Fibroblast of mammary gland (primary cell): ENCODE results near the gene OR8B3.
"Not testable (repeated sequence)": the region's sequence is repeated elsewhere in the genome, so short reads cannot be mapped to it uniquely, and the experiment has no call there.

Source experiments
- DNase-seq: peaks from one replicate; pipeline ENCODE4 v3.0.0-alpha.2; 2010; ENCODE audit warnings: low read depth
- H3K4me3 ChIP-seq: 2 replicates; pipeline ENCODE4 v1.5.1; 2011; ENCODE audit warnings: low read depth, mild to moderate bottlenecking, low read length, moderate library complexity; ENCODE audit not compliant: control insufficient read depth
- TF ChIP-seq, protein P1 (sequence below): conservative IDR thresholded peaks from 2 replicates; pipeline ENCODE4 v1.5.1; 2011; ENCODE audit warnings: low read depth, low read length, inconsistent platforms; ENCODE audit not compliant: control insufficient read depth, insufficient read depth

The OR8B3 gene

DNA sequence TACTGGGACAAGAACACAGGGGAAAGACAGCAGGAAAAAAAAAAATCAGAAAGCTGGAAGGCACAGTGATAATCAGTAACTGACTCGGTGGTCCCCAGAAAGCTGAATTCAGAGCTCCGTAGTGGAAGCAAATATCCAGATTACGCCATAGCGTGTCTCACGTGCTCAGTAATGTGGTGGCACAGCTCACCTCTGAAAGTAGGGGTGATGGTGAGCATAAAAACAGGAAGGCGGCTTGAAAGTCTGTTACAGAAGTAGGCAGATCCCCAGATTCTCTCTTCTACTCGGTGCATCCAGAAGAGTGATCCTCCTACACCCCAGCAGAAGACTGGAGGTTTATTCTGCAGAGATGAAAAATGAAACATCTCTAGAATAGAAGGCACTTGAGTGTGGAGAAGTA is 11.1 kb upstream of the OR8B3 start:
- no peak overlapping the region for H3K4me3 ChIP-seq
- TF ChIP-seq, protein P1, sequence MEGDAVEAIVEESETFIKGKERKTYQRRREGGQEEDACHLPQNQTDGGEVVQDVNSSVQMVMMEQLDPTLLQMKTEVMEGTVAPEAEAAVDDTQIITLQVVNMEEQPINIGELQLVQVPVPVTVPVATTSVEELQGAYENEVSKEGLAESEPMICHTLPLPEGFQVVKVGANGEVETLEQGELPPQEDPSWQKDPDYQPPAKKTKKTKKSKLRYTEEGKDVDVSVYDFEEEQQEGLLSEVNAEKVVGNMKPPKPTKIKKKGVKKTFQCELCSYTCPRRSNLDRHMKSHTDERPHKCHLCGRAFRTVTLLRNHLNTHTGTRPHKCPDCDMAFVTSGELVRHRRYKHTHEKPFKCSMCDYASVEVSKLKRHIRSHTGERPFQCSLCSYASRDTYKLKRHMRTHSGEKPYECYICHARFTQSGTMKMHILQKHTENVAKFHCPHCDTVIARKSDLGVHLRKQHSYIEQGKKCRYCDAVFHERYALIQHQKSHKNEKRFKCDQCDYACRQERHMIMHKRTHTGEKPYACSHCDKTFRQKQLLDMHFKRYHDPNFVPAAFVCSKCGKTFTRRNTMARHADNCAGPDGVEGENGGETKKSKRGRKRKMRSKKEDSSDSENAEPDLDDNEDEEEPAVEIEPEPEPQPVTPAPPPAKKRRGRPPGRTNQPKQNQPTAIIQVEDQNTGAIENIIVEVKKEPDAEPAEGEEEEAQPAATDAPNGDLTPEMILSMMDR: no peak
- DNase-seq: no peak

DNA sequence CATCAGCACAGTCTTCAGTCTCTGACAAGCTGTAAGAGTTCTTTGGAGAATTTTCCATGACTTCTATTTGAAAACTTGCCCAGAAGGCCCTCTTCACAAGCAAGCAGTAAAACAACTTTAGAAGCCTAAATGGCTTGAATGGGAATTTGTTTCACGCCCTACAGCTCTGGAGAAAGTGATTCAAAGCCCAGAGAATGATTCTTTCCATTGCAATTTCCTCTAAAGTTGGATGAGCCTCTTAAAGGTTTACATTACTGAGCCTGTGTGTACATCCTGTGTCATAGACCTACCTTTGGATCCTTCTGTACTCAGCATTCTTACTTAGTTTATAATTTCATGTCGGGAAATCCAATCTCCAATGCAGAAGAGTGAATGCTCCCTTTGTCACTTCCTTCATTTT is 6.8 kb upstream of the OR8B3 start:
- TF ChIP-seq, protein P1: no peak
- H3K4me3 ChIP-seq: no peak overlapping the region
- DNase-seq: no peak

DNA sequence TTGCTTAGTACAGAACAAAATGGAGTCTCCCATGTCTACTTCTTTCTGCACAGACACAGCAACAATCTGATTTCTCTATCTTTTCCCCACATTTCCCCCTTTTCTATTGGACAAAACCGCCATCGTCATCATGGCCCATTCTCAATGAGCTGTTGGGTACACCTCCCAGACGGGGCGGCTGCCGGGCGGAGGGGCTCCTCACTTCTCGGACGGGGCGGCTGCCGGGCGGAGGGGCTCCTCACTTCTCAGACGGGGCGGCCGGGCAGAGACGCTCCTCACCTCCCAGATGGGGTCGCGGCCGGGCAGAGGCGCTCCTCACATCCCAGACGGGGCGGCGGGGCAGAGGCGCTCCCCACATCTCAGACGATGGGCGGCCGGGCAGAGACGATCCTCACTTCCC is 4.4 kb upstream of the OR8B3 start:
- not testable (repeated sequence) for DNase-seq, H3K4me3 ChIP-seq

DNA sequence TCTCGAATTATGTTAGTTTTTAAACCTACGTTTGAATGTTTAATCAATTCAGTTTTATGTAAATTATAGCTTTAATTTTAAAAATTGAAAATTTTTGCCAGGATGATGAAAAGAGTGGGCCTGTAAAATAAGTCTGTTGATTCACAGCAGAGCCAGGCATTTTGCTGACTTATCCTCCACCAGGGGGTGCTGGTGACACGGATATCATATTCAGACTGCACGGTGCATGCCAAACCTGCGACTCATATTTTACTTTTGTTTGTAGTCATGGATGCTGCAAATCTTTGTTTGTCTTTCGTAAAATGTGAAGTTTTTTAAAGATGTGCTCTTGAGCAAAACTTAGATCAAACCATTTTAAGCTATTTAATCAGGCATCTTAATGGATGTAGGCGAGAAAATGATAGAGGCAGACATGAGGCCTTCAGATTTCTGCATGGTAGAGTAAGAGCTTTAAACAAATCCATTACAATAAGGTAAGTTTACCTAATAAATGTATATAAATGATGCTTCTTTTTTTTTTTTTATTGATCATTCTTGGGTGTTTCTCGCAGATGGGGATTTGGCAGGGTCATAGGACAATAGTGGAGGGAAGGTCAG is 3.6 kb upstream of the OR8B3 start:
- peak; percentile 86 for DNase-seq
- no peak overlapping the region for H3K4me3 ChIP-seq
- TF ChIP-seq, protein P1: peak; percentile 85

DNA sequence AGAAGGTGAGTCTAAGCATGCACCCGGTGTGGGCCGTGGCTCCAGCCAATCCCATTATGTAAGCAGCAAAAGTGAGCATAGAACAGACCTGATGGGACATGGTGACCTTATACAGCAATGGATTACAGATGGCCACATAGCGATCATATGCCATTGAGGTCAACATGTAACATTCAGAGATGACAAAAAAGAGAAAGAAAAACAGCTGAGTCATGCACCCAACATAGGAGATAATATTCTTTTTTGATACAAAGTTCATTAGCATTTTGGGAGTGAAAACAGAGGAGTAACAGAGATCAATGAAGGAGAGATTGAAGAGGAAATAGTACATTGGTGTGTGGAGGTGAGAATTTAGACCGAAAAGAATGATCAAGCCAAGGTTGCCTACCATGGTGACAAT is 2.0 kb downstream of the OR8B3 start:
- H3K4me3 ChIP-seq, DNase-seq: not testable (repeated sequence)

DNA sequence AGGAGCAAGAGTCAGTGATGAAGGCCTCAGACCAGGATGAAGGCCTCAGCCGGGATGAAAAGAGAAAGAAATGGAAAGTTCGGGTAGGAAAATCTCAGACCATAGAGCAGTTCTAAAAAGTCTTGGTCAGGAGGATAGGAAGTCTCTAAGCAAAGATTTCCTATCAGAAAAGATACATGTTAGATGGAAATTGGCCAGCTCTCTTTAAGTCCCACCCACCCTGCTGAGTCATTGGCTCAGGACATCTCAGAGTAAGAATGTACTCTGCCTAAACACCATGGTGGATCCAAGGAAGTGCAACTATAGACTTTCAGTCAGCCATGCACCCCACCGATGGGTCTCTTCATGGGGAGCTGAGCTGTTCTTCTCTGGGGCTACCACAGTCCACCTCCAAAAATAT is 4.4 kb downstream of the OR8B3 start:
- no peak overlapping the region for H3K4me3 ChIP-seq
- TF ChIP-seq, protein P1: no peak
- DNase-seq: peak; percentile 45

DNA sequence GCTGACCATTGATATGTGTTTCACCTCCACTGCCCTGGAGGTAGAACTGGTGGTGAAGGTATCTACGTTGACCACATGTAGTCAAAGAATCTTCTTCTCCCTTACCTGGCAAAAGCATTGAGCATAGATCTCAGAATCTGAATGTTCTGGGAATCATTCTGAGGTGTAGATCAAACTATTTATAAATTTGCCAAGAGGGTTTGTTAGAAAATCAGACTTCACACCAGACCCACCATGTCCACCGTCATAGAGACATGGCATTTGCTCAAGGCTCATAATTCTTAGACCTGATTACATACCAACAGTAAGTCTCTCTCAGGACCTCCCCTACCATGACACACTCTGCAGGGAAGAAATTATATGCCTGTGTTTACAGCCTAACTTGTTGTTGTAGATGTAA is 14.4 kb downstream of the OR8B3 start, which contains the start of gene OR8B2:
OR8B2 (minus strand) TSS at position 101 of the 400 bp plus-strand sequence. CDS start 1,156 bp downstream, outside the sequence.
- H3K4me3 ChIP-seq: no peak within 1 kb of the TSS
- TF ChIP-seq, protein P1: no peak

DNA sequence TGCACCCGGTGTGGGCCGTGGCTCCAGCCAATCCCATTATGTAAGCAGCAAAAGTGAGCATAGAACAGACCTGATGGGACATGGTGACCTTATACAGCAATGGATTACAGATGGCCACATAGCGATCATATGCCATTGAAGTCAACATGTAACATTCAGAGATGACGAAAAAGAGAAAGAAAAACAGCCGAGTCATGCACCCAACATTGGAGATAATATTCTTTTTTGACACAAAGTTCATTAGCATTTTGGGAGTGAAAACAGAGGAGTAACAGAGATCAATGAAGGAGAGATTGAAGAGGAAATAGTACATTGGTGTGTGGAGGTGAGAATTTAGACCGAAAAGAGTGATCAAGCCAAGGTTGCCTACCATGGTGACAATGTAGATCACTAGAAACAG is 16.0 kb downstream of the OR8B3 start:
- not testable (repeated sequence) for DNase-seq

More for the DNA sequence above, 14.4 kb downstream of the OR8B3 start, which contains the start of gene OR8B2:
- no peak for DNase-seq

More for the DNA sequence above, 16.0 kb downstream of the OR8B3 start:
- H3K4me3 ChIP-seq: not testable (repeated sequence)
